GM19463 (cell line): ENCODE measurements around the gene AFDN.

Source experiments
- ATAC-seq: cut with Tn5 transposase; IDR thresholded peaks from one replicate; pipeline ENCODE4 v1.9.1; 2021; ENCODE audit warnings: mild to moderate bottlenecking, moderate library complexity; ENCODE audit not compliant: unreplicated experiment

AFDN gene

DNA sequence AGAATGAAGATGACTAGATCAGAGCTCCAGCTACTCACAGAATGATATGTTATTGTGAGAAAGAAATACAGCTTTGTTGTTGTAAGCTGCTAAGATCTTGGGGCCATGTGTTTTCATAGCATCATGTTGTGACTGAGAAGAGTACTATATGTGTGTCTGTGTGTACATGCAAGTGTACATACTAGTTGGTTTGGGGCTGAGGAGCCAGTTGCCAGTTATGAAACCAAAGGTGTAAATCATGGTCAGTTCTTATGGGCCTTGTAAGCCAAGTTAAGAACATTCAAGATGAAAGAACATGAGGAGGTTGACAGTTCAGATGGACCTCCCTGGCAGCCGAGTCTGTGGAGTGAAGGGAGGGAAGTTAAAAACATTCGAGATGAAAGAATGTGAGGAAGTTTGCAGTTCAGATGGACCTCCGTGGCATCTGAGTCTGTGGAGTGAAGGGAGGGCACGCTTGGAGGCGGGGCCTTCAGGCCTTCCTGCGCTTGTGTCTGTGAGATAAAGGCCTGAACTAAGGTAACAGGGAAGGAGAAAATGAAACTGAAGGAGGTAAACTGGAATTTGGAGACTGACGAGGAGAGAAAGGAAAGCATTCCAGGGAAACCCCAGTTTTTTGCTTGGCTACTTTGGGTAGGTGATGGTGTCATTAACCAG, 13.9 kb downstream of the AFDN start:
- peak; percentile 47 for ATAC-seq

GRCh38 chr6:167841981-167842380, 15.3 kb downstream of the AFDN start:
- no peak for ATAC-seq

- ATAC-seq, result no peak
Observed at GRCh38 chr6:167842457-167842856, 15.7 kb downstream of the AFDN start.

- ATAC-seq, result no peak
Observed at GRCh38 chr6:167843023-167843422, 16.3 kb downstream of the AFDN start.

- no peak for ATAC-seq
Observed at GRCh38 chr6:167845856-167846255, 19.1 kb downstream of the AFDN start.

DNA sequence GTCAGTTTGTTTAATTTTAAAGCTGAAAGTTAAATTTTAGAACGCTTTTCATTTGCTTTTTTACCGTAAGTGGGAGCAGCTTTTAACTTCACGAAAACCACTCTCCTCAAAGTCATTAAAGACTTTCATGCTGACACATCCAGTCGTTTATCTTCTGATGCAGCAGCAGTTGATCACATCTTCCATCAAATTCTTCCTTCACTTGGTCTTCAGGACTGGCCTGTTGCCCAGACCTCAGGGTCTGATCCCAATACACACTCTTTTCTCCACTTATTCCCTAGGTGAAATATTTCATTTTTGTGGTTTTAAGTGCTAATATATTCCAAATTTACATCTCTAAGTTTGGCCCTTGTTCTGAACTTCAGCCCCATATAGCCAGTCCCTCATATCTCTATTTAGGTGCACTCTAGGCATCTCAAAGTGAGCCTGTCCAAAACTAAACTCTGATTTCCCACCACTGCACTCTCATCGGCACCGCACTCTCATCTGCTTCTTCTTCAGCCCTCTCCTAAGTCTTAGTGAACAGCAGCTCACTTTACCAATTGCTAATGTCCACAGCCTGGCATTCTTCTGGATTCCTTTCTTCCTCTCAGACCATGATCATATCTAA, 20.4 kb downstream of the AFDN start:
- ATAC-seq, result no peak

DNA sequence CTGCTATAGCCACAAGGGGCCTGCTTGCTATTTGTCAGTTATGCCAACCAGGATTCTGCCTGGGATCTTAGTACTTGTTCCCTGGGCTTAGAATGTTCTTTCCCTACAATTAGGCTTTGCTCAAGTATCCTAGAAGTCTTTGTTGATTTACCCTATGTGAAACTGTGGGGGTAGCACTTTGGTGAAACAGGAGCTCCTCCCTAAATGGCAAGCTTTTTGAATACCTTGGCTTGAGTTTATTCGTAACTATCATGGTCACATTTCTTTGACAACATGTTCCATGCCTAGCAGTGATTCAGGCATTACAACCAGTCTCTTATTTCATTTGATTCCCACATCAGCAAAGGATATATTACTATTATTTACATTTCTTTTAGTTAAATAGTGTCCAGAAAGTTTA, 21.2 kb downstream of the AFDN start:
- ATAC-seq, result no peak

- ATAC-seq, result no peak
Observed at GRCh38 chr6:167848783-167849182, 22.1 kb downstream of the AFDN start.

DNA sequence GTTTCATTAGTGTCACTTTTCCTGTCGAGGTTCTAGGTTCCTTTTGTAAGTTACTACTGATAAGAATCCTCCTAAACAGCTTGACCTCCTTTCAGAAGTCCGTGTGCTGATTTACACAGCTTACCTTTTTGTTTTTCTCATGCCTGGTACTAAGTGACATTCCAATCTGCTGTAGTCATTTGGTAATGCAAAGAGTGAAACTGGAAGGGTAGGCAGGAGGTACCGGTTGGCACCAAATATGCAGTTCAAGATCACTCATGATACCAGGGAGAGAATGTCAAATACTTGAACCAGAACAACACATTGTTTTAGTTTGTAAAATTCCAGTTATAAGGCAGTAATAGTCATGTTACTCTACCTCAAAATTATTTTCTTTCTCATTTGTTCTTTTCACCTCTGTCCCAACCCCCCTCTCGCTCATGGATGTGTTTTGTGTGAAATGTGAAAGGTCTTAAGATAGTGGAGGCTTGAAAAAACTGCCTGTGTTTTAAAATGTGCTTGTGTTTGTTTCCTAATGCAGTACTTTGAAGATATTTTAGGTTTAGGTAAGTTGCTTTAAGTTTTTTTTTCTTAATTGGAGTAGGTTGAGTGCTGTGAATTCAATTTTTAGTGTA, 23.2 kb downstream of the AFDN start:
- ATAC-seq, result no peak

DNA sequence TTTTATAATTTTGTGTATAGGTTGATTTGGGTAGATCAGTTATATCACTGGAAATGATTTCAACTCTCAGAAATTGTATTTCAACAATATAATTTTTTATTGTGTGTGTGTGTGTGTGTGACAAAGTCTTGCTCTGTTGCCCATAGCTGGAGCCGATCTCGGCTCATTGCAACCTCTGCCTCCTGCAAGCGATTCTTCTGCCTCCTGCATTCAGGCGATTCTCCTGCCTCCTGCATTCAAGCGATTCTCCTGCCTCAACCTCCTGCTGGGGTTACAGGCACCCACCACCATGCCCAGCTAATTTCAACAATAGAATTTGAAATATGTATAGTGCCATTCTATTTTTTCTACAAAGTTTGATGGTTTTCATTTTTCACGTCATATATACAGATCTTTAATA, 24.1 kb downstream of the AFDN start:
- no peak for ATAC-seq

DNA sequence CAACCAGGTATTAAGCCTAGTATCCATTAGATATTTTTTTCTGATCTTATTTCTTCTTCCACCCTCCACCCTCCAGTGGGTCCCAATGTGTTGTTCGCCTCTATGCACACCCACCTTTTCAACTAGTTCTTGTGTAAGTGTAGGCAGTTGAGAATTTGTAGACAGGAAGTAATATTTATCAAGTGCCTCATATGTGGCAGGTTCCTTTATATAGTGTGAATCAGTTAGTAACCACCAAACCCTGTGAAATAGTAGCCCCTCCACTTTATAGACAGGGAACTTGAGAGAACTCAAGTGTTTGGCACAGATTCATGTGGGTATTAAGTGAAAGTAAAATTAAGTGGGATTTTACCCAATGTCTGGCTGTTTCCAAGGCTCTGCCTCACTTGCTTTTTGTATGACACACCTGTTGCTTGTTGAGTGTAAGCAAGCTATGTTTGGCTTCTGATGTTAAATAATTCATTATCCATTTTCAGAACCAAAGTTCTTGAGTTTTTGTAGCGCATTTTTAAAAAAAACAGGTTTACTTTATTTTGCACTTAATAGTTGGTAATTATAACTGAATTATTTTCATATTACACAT, 24.8 kb downstream of the AFDN start:
- ATAC-seq, result no peak

- no peak for ATAC-seq
Observed at GRCh38 chr6:167855825-167856425, 29.2 kb downstream of the AFDN start.

GRCh38 chr6:167856474-167856873, 29.8 kb downstream of the AFDN start:
- ATAC-seq, result no peak

DNA sequence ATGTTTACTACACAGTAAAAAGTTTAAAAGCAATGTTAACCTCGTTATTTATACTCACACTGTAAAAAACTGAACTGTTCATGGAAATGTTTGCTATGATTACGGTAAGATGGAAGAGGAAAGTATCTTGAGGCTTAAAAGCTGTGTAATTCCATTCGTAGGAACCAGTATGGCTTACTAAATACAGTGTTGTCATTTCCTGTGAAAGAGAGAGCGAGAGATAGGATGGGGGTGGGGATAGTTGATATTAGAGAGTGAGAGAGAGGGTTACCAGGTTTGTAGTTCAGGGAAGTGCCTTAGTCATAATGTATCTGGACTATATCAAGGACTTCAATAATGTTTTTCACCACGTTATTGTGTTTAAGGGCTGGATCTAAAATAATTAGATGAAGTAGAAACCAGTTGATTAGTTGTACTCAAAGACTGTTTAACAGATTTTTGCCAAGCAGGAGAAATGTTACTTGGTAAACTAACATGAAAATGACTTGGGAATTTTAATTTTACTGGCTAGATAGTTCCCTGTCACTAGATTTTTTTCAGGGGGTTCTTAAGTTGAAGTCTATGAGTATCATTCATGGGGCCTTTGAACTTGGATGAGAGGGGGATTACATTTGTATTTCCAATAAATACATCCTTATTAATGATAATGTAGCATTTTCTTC, 30.4 kb downstream of the AFDN start:
- peak; percentile 89 for ATAC-seq

DNA sequence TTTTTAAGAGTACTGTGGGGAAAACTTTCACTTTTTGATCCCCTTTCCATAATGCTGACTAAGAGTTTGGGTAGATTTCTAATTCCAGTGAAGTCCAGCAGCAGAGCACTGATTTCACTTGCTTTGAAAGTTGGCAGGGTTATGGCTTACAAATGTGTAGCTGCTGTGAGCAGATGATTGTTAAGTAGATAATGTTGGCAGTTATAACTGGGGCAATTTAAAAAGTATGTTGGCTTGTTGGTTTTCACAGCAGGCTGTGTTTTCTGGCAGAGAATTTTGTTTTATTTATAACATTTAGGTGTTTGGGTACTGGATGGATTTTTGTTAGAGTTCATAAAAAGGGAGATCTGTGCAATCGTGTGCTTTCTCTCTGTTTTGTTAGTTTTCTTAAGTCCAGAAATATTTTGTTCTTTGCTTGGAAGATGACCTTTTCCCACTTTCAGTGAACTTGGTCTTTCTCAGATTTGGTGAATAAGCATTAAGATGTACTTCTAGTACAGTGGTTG, 31.4 kb downstream of the AFDN start:
- ATAC-seq, result no peak

DNA sequence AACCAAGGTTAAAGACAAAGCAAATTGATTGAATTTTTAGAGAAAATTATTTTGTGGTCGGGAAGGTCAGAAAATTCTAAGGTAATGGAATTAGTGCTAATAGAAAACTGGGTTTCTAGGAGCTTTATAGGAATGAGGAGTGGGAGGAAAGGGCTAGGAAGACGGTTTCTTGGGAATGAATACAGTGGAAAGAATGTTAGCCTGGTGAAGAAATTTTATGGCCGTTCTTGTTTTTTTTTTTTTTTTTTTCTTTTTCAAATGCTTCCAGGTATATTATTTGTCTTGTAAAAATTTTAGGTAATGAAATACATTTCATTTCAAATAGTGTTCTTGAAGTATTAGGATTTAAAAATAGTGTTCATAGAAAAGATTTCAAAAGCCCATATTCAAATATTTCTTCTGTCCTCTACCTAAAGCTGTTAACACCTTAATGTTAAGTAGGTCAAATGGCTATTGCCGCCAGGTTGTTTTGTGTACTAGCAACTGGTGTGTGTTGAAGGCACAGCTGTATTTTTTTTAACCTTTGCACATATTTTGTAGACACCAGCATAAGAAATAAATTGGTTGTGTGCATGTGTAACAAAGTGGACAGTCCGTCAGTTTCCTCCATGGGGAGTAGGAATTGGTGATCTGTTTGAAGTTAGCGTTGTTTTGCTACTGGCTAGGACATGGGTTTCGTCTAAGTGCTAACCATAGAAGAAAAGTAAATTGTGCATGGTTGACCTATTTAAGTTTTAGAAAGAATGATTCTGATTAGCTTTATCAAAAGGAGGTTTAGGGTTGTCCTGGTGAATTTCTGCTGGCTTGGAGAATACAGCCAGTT, 32.3 kb downstream of the AFDN start:
- no peak for ATAC-seq

DNA sequence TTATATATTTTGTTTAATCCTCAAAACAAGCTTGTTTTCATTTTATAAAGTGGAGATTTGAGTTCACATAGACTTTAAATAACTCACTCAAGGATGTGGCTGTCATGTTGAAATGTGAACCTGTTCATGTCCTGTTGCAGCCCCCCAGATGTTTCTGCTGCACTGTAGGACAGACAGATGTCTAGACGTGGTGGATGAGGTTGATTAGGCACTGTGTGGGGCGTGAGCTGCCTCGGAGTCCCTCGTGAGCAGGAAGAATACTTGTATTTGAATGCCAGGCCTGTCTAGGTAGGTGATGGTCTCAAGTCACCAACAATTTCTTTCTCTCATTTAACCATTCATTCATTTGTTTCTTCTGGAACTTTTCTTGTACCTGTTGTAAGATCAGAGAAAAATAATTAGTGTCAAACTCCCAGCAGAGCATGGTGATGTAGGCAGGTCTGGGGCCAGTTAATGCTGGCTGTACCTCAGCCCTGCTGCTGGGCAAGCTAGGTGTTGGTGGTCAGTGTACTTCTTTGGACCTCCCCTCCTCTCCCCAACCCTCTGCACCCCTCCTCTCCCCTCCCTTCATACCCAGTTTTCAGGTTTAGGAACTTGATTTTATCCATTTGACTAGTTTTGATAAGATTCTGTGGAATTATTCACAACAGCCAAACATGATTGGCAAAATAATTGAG, 34.0 kb downstream of the AFDN start:
- no peak for ATAC-seq

DNA sequence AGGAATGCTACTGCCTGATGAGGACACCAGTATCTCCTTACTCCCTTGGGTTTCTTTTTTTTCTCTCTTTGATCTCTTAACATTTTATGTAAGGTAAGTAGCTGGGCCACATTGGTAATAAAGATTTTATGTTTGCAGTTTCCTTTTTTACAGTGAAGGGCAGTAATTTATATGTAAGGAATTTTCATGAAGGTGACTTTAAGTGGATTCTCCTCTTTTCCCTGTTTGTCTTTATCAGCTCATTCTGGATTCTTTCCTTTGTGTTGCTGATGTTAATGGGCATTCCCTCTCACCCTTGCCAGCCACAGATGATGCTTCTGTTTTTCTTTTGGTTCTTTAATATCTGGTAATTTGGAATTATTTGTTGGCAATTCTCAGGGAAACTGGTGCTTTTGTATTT, 34.7 kb downstream of the AFDN start:
- no peak for ATAC-seq

DNA sequence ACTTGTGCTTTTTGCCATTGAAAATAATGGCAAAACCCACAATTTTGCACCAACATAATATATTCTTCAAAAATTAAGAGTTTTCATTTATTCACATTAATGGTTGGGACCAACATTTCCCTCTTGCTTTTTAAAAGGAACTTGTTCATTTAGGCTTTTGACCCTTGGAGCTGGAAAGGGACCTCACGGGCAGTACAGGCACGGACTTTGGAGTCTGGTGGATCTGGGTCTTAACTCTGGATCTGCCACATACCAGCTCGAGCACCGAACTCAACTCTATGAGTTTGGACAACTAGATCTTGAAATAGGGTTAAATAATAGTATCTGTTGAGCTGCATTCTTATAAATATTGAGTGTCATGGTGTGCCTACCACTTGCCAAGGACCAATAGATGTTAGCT, 37.2 kb downstream of the AFDN start:
- no peak for ATAC-seq

DNA sequence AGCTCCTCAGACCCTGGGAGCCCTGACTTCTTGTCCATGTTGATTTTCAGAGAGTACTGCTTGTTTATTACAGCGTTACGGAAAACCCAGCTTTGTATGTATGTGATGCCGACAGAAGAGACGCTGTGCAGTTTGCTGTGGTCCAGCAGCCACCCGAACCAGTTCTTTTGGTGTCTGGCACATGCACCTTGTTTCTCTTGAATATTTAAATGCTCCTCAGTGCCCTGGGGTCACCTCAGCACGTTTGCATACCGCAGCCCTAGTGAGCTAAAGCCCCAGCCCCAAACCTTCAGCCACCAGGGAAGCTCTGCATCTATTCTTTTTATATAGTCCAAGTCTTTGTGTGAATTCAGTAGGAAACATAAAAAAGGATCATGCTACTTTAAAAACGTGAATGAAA, 39.9 kb downstream of the AFDN start:
- no peak for ATAC-seq
